GM12892 (cell line): ENCODE results near the gene SUGCT.

Source experiments
- POLR2A ChIP-seq: IDR thresholded peaks from 2 replicates; pipeline ENCODE4 v1.6.1; 2011; ENCODE audit warnings: low read depth, low read length, control low read depth
- POLR2AphosphoS5 ChIP-seq: IDR thresholded peaks from 2 replicates; pipeline ENCODE4 v1.6.1; 2011; ENCODE audit warnings: low read depth, low read length, control low read depth
- TAF1 ChIP-seq: IDR thresholded peaks from 2 replicates; pipeline ENCODE4 v1.6.1; 2011; ENCODE audit warnings: low read depth, mild to moderate bottlenecking, control low read depth, low read length, borderline replicate concordance

DNA sequence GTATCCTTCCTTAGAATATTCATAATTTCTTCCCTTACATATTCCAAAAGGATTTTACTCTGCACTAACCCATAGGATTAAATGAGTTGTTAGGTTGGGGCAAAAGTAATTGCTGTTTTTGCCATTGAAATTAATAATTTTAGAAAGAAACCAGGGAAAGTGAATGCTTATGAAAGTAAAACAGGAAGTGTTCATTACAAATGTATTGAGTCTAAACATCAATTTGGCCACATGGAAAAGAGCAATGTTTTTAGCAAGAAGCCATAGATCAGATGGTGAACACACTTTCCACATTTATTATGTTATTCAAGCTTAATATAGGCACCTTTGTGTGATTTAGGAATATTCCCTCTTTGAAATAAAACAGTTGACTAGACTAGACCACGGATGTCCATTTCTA lies 102.9 kb downstream of the SUGCT start:
- TF ChIP-seq POLR2A (no peak), POLR2AphosphoS5 (no peak), TAF1 (no peak)
